NT2/D1 (cell line): ENCODE data around the gene SRI.

Source experiments
- SUZ12 ChIP-seq: IDR thresholded peaks from 2 replicates; pipeline ENCODE4 v1.6.1; 2011; ENCODE audit not compliant: insufficient read length, insufficient read depth; ENCODE audit errors: extremely low read depth
- YY1 ChIP-seq: IDR thresholded peaks from 2 replicates; pipeline ENCODE4 v1.6.1; 2011; ENCODE audit not compliant: insufficient read length, insufficient read depth
- ZNF274 ChIP-seq: IDR thresholded peaks from 2 replicates; pipeline ENCODE4 v1.6.1; 2011; ENCODE audit warnings: mild to moderate bottlenecking, low read depth, low read length

DNA sequence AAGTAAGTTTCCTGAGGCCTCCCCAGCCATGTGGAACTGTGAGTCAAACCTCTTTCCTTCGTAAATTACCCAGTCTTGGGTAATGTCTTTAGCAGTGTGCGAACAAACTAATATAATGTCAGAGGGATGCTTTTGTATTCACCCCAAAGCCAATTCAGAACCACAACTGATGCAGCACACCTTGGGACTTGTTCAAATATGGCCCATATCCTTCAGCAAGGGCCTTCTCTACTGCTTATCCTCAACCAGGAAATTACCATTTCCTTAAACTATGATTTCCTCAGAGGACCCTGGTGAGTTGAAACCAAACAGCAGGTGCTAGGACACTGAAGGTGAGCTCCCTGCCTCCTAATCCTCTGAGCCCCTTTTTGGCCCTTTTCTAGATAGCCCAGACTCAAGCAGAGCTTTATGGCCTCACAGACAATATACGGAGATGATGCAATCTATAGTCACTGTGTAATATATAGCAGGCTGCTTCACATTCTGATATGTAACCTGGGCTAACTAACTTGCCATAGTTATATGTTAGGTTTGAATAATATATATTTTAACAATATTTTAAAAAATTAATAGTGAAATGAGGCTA lies 15.2 kb downstream of the SRI start:
- no peak for TF ChIP-seq YY1
- no peak for TF ChIP-seq ZNF274
- TF ChIP-seq SUZ12 = no peak
